Loucy (cell line): ENCODE results near the gene NGLY1.

Experiments
- H2AFZ ChIP-seq: fragments of 200-600 bp; sonication (generic); 2 replicates; pipeline ENCODE4 v1.6.0; 2016; ENCODE audit warnings: antibody characterized with exemption, mild to moderate bottlenecking, low read length, moderate library complexity
- H3F3A ChIP-seq: fragments of 200-600 bp; 2 replicates; pipeline ENCODE4 v1.6.0; 2016; ENCODE audit warnings: antibody characterized with exemption, low read depth, mild to moderate bottlenecking
- H3K27me3 ChIP-seq: fragments of 200-600 bp; sonication (generic); 2 replicates; pipeline ENCODE4 v1.6.1; 2014; ENCODE audit warnings: low read length, mild to moderate bottlenecking; ENCODE audit not compliant: insufficient read depth, poor library complexity, severe bottlenecking
- H3K36me3 ChIP-seq: fragments of 200-600 bp; sonication (generic); 2 replicates; pipeline ENCODE4 v1.6.1; 2016; ENCODE audit warnings: low read length; ENCODE audit not compliant: insufficient read depth
- H3K4me1 ChIP-seq: fragments of 200-600 bp; sonication (generic); 2 replicates; pipeline ENCODE4 v1.5.1; 2014; ENCODE audit warnings: low read length, mild to moderate bottlenecking; ENCODE audit not compliant: insufficient read depth, poor library complexity, severe bottlenecking
- H3K4me2 ChIP-seq: fragments of 200-600 bp; sonication (generic); 2 replicates; pipeline ENCODE4 v1.6.0; 2014; ENCODE audit warnings: antibody characterized with exemption, low read length, low read depth, mild to moderate bottlenecking; ENCODE audit not compliant: poor library complexity, severe bottlenecking
- H3K4me3 ChIP-seq: fragments of 200-600 bp; sonication (generic); 2 replicates; pipeline ENCODE4 v1.5.1; 2014; ENCODE audit warnings: low read length, mild to moderate bottlenecking, mixed read lengths; ENCODE audit not compliant: poor library complexity, severe bottlenecking
- H3K79me2 ChIP-seq: fragments of 200-600 bp; sonication (generic); 2 replicates; pipeline ENCODE4 v1.6.1; 2014; ENCODE audit warnings: low read length; ENCODE audit not compliant: insufficient read depth
- H3K9ac ChIP-seq: fragments of 200-600 bp; sonication (generic); 2 replicates; pipeline ENCODE4 v1.6.0; 2014; ENCODE audit warnings: mild to moderate bottlenecking, low read depth, low read length, moderate library complexity; ENCODE audit not compliant: poor library complexity, severe bottlenecking
- H3K9me2 ChIP-seq: fragments of 200-600 bp; sonication (generic); replicated peaks from 2 replicates; pipeline ENCODE4 v1.6.1; 2016; ENCODE audit warnings: low read depth, low read length, mixed read lengths
- H3K9me3 ChIP-seq: fragments of 200-600 bp; sonication (generic); 2 replicates; pipeline ENCODE4 v1.6.1; 2014; ENCODE audit warnings: mild to moderate bottlenecking, antibody characterized with exemption, low read length, low read depth; ENCODE audit not compliant: insufficient read depth
- H4K20me1 ChIP-seq: fragments of 200-600 bp; sonication (generic); 2 replicates; pipeline ENCODE4 v1.6.0; 2014; ENCODE audit warnings: antibody characterized with exemption, low read length, mild to moderate bottlenecking; ENCODE audit not compliant: insufficient read depth, poor library complexity, severe bottlenecking
- CTCF ChIP-seq: fragments of 200-600 bp; sonication (generic); conservative IDR thresholded peaks from 2 replicates; pipeline ENCODE4 v1.5.1; 2014; ENCODE audit warnings: mild to moderate bottlenecking, antibody characterized with exemption, low read length
- EZH2phosphoT487 ChIP-seq: fragments of 200-600 bp; IDR thresholded peaks from 2 replicates; pipeline ENCODE4 v1.6.1; 2018; ENCODE audit warnings: antibody characterized with exemption, mild to moderate bottlenecking, moderate library complexity, borderline replicate concordance

NGLY1 gene

GRCh38 chr3:25820816-25821486, 37.7 kb upstream of the NGLY1 start:
- Histone ChIP-seq H3F3A (no peaks in the 10 kb centered on the region), H3K79me2 (no peaks in the 10 kb centered on the region), H3K4me2 (no peak overlapping the region), H3K36me3 (no peaks in the 10 kb centered on the region), H3K4me3 (no peak overlapping the region), H4K20me1 (no peaks in the 10 kb centered on the region), H3K9me2 (no peaks in the 10 kb centered on the region), H3K9ac (no peak overlapping the region), H3K4me1 (peaks cover 33% of the 10 kb centered on the region), H2AFZ (no peak overlapping the region), H3K9me3 (no peaks in the 10 kb centered on the region), H3K27me3 (no peaks in the 10 kb centered on the region)
- TF ChIP-seq EZH2phosphoT487 = no peak
- TF ChIP-seq CTCF = no peak

DNA sequence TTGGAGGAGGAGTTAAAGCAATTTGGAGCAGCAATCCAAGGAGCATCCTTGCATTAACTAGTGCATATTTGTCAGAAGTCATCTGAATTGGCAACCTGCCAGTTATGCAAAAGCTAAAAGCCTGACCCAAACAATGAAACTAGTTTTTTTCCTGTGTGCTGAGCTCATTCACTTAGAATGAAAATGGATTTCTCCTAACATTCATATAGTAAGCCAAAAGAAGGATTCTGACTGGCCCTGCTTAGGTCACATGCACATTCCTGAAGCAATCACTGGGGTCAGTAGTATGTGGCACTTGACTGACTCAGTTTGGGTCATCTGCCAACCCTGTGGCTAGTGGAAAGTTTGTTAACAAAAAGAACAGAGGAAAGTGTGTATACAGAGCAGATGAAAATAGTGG, 37.1 kb upstream of the NGLY1 start:
- Histone ChIP-seq H3K9me3 (no peaks in the 10 kb centered on the region), H2AFZ (no peak overlapping the region), H3K27me3 (no peaks in the 10 kb centered on the region), H3K4me1 (peaks cover 27% of the 10 kb centered on the region), H3F3A (no peaks in the 10 kb centered on the region), H3K9me2 (no peaks in the 10 kb centered on the region), H4K20me1 (no peaks in the 10 kb centered on the region), H3K4me3 (no peak overlapping the region), H3K9ac (no peak overlapping the region), H3K79me2 (no peaks in the 10 kb centered on the region), H3K4me2 (no peak overlapping the region), H3K36me3 (no peaks in the 10 kb centered on the region)
- no peak for TF ChIP-seq CTCF
- TF ChIP-seq EZH2phosphoT487 = no peak

DNA sequence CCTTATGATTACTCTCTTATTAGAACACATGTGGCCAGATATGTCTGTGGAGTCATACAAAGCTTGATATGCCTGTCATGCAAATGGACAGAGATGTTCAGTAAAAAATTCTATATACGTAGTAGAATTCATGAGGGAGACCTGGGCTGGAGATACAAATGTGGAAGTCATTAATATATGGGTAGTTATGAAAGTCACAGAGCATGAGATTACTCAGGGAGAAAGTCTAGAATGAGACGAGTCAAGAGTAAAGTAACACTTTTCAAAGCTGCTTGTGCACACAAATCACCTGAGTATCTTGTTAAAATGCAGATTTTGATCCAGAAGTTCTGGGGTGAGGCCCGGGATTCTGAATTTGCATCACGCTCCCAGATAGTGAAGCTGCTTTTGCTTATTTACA, 35.1 kb upstream of the NGLY1 start:
- no peak overlapping the region for H3K9ac ChIP-seq
- no peak overlapping the region for H3K4me2 ChIP-seq
- no peaks in the 10 kb centered on the region for H3K79me2 ChIP-seq
- no peak overlapping the region for H2AFZ ChIP-seq
- H3K27me3 ChIP-seq = no peaks in the 10 kb centered on the region
- no peaks in the 10 kb centered on the region for H3K36me3 ChIP-seq
- no peak for TF ChIP-seq EZH2phosphoT487
- TF ChIP-seq CTCF = no peak
- H4K20me1 ChIP-seq = no peaks in the 10 kb centered on the region
- no peak overlapping the region for H3K4me3 ChIP-seq
- no peaks in the 10 kb centered on the region for H3K9me2 ChIP-seq
- no peaks in the 10 kb centered on the region for H3K9me3 ChIP-seq
- H3F3A ChIP-seq = no peaks in the 10 kb centered on the region
- peaks cover 25% of the 10 kb centered on the region for H3K4me1 ChIP-seq
